ENCODE data around the gene FAM114A1.

Gene FAM114A1

GRCh38 chr4:38987491-38987890 is 119.9 kb downstream of the FAM114A1 start:
- TF ChIP-seq FOXP2 (optimal IDR thresholded peaks at IDR 0.05; ENCODE audit: borderline replicate concordance, extremely low read depth, extremely low read length, insufficient read depth): no peak
- no peak for TF ChIP-seq REST (IDR thresholded peaks at IDR 0.05; ENCODE audit: insufficient read depth in 1 of 2, low read depth in 2 of 2, low read length in 2 of 2)
- no peak for TF ChIP-seq SIN3A (IDR thresholded peaks at IDR 0.05; ENCODE audit: borderline replicate concordance, insufficient read depth, low read length)
- TF ChIP-seq POLR2AphosphoS5 (IDR thresholded peaks at IDR 0.05; ENCODE audit: low read depth, low read length): no peak
- no peak for TF ChIP-seq TAF1 (IDR thresholded peaks at IDR 0.05; ENCODE audit: borderline replicate concordance, insufficient read depth, low read length)

GRCh38 chr4:38989487-38989886 is 121.9 kb downstream of the FAM114A1 start:
- TF ChIP-seq REST (IDR thresholded peaks at IDR 0.05; ENCODE audit: insufficient read depth in 1 of 2, low read depth in 2 of 2, low read length in 2 of 2): no peak
- TF ChIP-seq SIN3A (IDR thresholded peaks at IDR 0.05; ENCODE audit: borderline replicate concordance, insufficient read depth, low read length): no peak
- no peak for TF ChIP-seq POLR2AphosphoS5 (IDR thresholded peaks at IDR 0.05; ENCODE audit: low read depth, low read length)

- TF ChIP-seq POLR2AphosphoS5 (IDR thresholded peaks at IDR 0.05; ENCODE audit: low read depth, low read length) (no peak), REST (IDR thresholded peaks at IDR 0.05; ENCODE audit: insufficient read depth in 1 of 2, low read depth in 2 of 2, low read length in 2 of 2) (no peak), TAF1 (IDR thresholded peaks at IDR 0.05; ENCODE audit: borderline replicate concordance, insufficient read depth, low read length) (no peak), FOXP2 (optimal IDR thresholded peaks at IDR 0.05; ENCODE audit: borderline replicate concordance, extremely low read depth, extremely low read length, insufficient read depth) (no peak), SIN3A (IDR thresholded peaks at IDR 0.05; ENCODE audit: borderline replicate concordance, insufficient read depth, low read length) (no peak)
These were observed 122.6 kb downstream of the FAM114A1 start for GRCh38 chr4:38990241-38990640.

- TF ChIP-seq TAF1 (IDR thresholded peaks at IDR 0.05; ENCODE audit: borderline replicate concordance, insufficient read depth, low read length) (no peak), FOXP2 (optimal IDR thresholded peaks at IDR 0.05; ENCODE audit: borderline replicate concordance, extremely low read depth, extremely low read length, insufficient read depth) (no peak), REST (IDR thresholded peaks at IDR 0.05; ENCODE audit: insufficient read depth in 1 of 2, low read depth in 2 of 2, low read length in 2 of 2) (no peak), POLR2AphosphoS5 (IDR thresholded peaks at IDR 0.05; ENCODE audit: low read depth, low read length) (no peak), SIN3A (IDR thresholded peaks at IDR 0.05; ENCODE audit: borderline replicate concordance, insufficient read depth, low read length) (no peak)
These were observed 126.1 kb downstream of the FAM114A1 start for GRCh38 chr4:38993683-38994082.

GRCh38 chr4:38994135-38994534 is 126.5 kb downstream of the FAM114A1 start:
- TF ChIP-seq POLR2AphosphoS5 (IDR thresholded peaks at IDR 0.05; ENCODE audit: low read depth, low read length) (no peak), SIN3A (IDR thresholded peaks at IDR 0.05; ENCODE audit: borderline replicate concordance, insufficient read depth, low read length) (no peak), REST (IDR thresholded peaks at IDR 0.05; ENCODE audit: insufficient read depth in 1 of 2, low read depth in 2 of 2, low read length in 2 of 2) (no peak), TAF1 (IDR thresholded peaks at IDR 0.05; ENCODE audit: borderline replicate concordance, insufficient read depth, low read length) (no peak), FOXP2 (optimal IDR thresholded peaks at IDR 0.05; ENCODE audit: borderline replicate concordance, extremely low read depth, extremely low read length, insufficient read depth) (no peak)
